C4-2B (cell line): Measurements from ENCODE around the gene CHMP4A.

Experiments used
- H3K27ac ChIP-seq: fragments of 450-650 bp; 2 replicates; pipeline ENCODE4 v1.5.1; 2017
- CTCF ChIP-seq: fragments of 450-650 bp; conservative IDR thresholded peaks from 2 replicates; pipeline ENCODE4 v1.5.1; 2017; ENCODE audit warnings: mild to moderate bottlenecking
- ZFX ChIP-seq: fragments of 450-650 bp; IDR thresholded peaks from 2 replicates; pipeline ENCODE4 v1.6.1; 2017

The CHMP4A gene

GRCh38 chr14:24258548-24259265 is 45.4 kb upstream of the CHMP4A start:
- no peak for TF ChIP-seq CTCF
- TF ChIP-seq ZFX, result no peak
- H3K27ac ChIP-seq, result no peak overlapping the region

- no peak overlapping the region for H3K27ac ChIP-seq
- TF ChIP-seq CTCF (no peak), ZFX (no peak)
Observed at GRCh38 chr14:24258119-24258518, 44.8 kb upstream of the CHMP4A start.

- TF ChIP-seq ZFX, result no peak
- TF ChIP-seq CTCF, result no peak
- no peak overlapping the region for H3K27ac ChIP-seq
Observed at GRCh38 chr14:24256960-24257359, 43.7 kb upstream of the CHMP4A start.

GRCh38 chr14:24255931-24256711 is 42.8 kb upstream of the CHMP4A start:
- TF ChIP-seq ZFX (no peak), CTCF (no peak)
- H3K27ac ChIP-seq, result no peak overlapping the region

GRCh38 chr14:24255438-24255837 is 42.1 kb upstream of the CHMP4A start:
- no peak overlapping the region for H3K27ac ChIP-seq
- TF ChIP-seq ZFX (no peak), CTCF (no peak)

- H3K27ac ChIP-seq, result no peak overlapping the region
- TF ChIP-seq ZFX (no peak), CTCF (no peak)
Observed at GRCh38 chr14:24254630-24255392, 41.5 kb upstream of the CHMP4A start.

GRCh38 chr14:24253936-24254335 is 40.6 kb upstream of the CHMP4A start:
- H3K27ac ChIP-seq, result no peak overlapping the region
- no peak for TF ChIP-seq CTCF
